Ishikawa (cell line): ENCODE data around the gene PEAK1.

ENCODE experiments used
- CEBPB ChIP-seq: IDR thresholded peaks from 2 replicates; pipeline ENCODE4 v1.6.1; 2012
- CREB1 ChIP-seq: IDR thresholded peaks from 2 replicates; pipeline ENCODE4 v1.6.1; 2012; ENCODE audit warnings: low read depth
- EGR1 ChIP-seq: IDR thresholded peaks from 2 replicates; pipeline ENCODE4 v1.6.1; 2012
- EP300 ChIP-seq: IDR thresholded peaks from 2 replicates; pipeline ENCODE4 v1.6.1; 2012; ENCODE audit warnings: borderline replicate concordance
- FOXM1 ChIP-seq: IDR thresholded peaks from 2 replicates; pipeline ENCODE4 v1.6.1; 2012; ENCODE audit warnings: low read depth, borderline replicate concordance
- MAX ChIP-seq: IDR thresholded peaks from 2 replicates; pipeline ENCODE4 v1.6.1; 2012
- NFIC ChIP-seq: IDR thresholded peaks from 2 replicates; pipeline ENCODE4 v1.6.1; 2012
- RAD21 ChIP-seq: IDR thresholded peaks from 2 replicates; pipeline ENCODE4 v1.6.1; 2012; ENCODE audit warnings: low read depth
- REST ChIP-seq: IDR thresholded peaks from 2 replicates; pipeline ENCODE4 v1.6.1; 2012; ENCODE audit warnings: low read depth, mild to moderate bottlenecking
- TAF1 ChIP-seq: IDR thresholded peaks from 2 replicates; pipeline ENCODE4 v1.6.1; 2012; ENCODE audit warnings: low read depth, mild to moderate bottlenecking
- TCF12 ChIP-seq: IDR thresholded peaks from 2 replicates; pipeline ENCODE4 v1.6.1; 2012; ENCODE audit warnings: low read depth
- TEAD4 ChIP-seq: IDR thresholded peaks from 2 replicates; pipeline ENCODE4 v1.6.1; 2012
- USF1 ChIP-seq: IDR thresholded peaks from 2 replicates; pipeline ENCODE4 v1.6.1; 2012
- YY1 ChIP-seq: IDR thresholded peaks from 2 replicates; pipeline ENCODE4 v1.6.1; 2012; ENCODE audit warnings: low read depth
- ZBTB7A ChIP-seq: IDR thresholded peaks from 2 replicates; pipeline ENCODE4 v1.6.1; 2012; ENCODE audit warnings: low read depth

PEAK1 gene

GRCh38 chr15:77243135-77243534 lies 176.8 kb downstream of the PEAK1 start:
- TF ChIP-seq CEBPB = no peak
- TF ChIP-seq TEAD4 = no peak
- TF ChIP-seq ZBTB7A = no peak

- no peak for TF ChIP-seq YY1
- TF ChIP-seq FOXM1 = no peak
- no peak for TF ChIP-seq MAX
- no peak for TF ChIP-seq RAD21
- no peak for TF ChIP-seq EGR1
- no peak for TF ChIP-seq CEBPB
- TF ChIP-seq ZBTB7A = no peak
- no peak for TF ChIP-seq CREB1
Observed at GRCh38 chr15:77239882-77240608, 179.9 kb downstream of the PEAK1 start.

- TF ChIP-seq CEBPB = no peak
- TF ChIP-seq FOXM1 = no peak
- TF ChIP-seq TCF12 = no peak
- no peak for TF ChIP-seq MAX
- TF ChIP-seq EP300 = no peak
- TF ChIP-seq EGR1 = no peak
- no peak for TF ChIP-seq USF1
- TF ChIP-seq REST = no peak
- TF ChIP-seq TEAD4 = no peak
- no peak for TF ChIP-seq TAF1
- no peak for TF ChIP-seq CREB1
- TF ChIP-seq NFIC = no peak
- TF ChIP-seq YY1 = no peak
- no peak for TF ChIP-seq RAD21
- TF ChIP-seq ZBTB7A = no peak
Observed at GRCh38 chr15:77235566-77235965, 184.3 kb downstream of the PEAK1 start.

- no peak for TF ChIP-seq TAF1
Observed at GRCh38 chr15:77228828-77229227, 191.1 kb downstream of the PEAK1 start.

- TF ChIP-seq REST = no peak
- no peak for TF ChIP-seq CEBPB
- TF ChIP-seq RAD21 = no peak
- no peak for TF ChIP-seq YY1
- no peak for TF ChIP-seq EP300
- no peak for TF ChIP-seq ZBTB7A
- no peak for TF ChIP-seq MAX
- no peak for TF ChIP-seq NFIC
- TF ChIP-seq USF1 = no peak
- no peak for TF ChIP-seq FOXM1
- TF ChIP-seq EGR1 = no peak
- TF ChIP-seq TEAD4 = no peak
- TF ChIP-seq CREB1 = no peak
- no peak for TF ChIP-seq TAF1
- TF ChIP-seq TCF12 = no peak
Observed at GRCh38 chr15:77226652-77227051, 193.3 kb downstream of the PEAK1 start.

GRCh38 chr15:77225646-77226045 lies 194.3 kb downstream of the PEAK1 start:
- TF ChIP-seq REST = no peak
- no peak for TF ChIP-seq RAD21
